HUES64 (cell line): Measurements from ENCODE around the gene OTX1.
"Not testable (repeated sequence)": the region's sequence is repeated elsewhere in the genome, so short reads cannot be mapped to it uniquely, and the experiment has no call there.

Experiments
- H3K27ac ChIP-seq: 2 replicates; pipeline ENCODE4 v1.7.0; 2013; ENCODE audit warnings: low read depth, low read length, inconsistent platforms
- H3K27me3 ChIP-seq: 2 replicates; pipeline ENCODE4 v1.6.1; 2013; ENCODE audit warnings: mild to moderate bottlenecking, low read length; ENCODE audit not compliant: insufficient read depth
- H3K36me3 ChIP-seq: 2 replicates; pipeline ENCODE4 v1.6.1; 2013; ENCODE audit warnings: mild to moderate bottlenecking, low read length; ENCODE audit not compliant: insufficient read depth
- H3K4me1 ChIP-seq: 2 replicates; pipeline ENCODE4 v1.6.1; 2013; ENCODE audit warnings: mild to moderate bottlenecking, low read length, moderate library complexity; ENCODE audit not compliant: insufficient read depth
- H3K4me3 ChIP-seq: 2 replicates; pipeline ENCODE4 v1.5.1; 2013; ENCODE audit warnings: mild to moderate bottlenecking, low read length, moderate library complexity
- H3K9ac ChIP-seq: 2 replicates; pipeline ENCODE4 v1.6.1; 2013; ENCODE audit warnings: mild to moderate bottlenecking, low read depth, low read length
- H3K9me3 ChIP-seq: 2 replicates; pipeline ENCODE4 v1.6.1; 2013; ENCODE audit warnings: low read depth, low read length; ENCODE audit not compliant: insufficient read depth
- whole genome bisulfite sequencing: fragments of 150-250, 120-280 bp; methylation state at CpG from one replicate; pipeline ENCODE4 v1.1.7; 2013; ENCODE audit warnings: missing lambda C conversion rate; 5-methylcytosine and 5-hydroxymethylcytosine counted together

Gene OTX1

GRCh38 chr2:63060472-63060991 is 9.9 kb downstream of the OTX1 start:
- Histone ChIP-seq H3K4me1 (peaks cover 32% of the 10 kb centered on the region), H3K9me3 (no peaks in the 10 kb centered on the region), H3K4me3 (no peak overlapping the region), H3K27ac (no peak overlapping the region), H3K27me3 (peaks cover 99% of the 10 kb centered on the region), H3K36me3 (no peaks in the 10 kb centered on the region), H3K9ac (no peak overlapping the region)
- WGBS: 36% methylated on average over 4 of the region's 5 CpGs

GRCh38 chr2:63064197-63064596 is 13.6 kb downstream of the OTX1 start:
- 76% methylated on average over 1 of the region's 1 CpG for WGBS
- H3K36me3 ChIP-seq: no peaks in the 10 kb centered on the region
- H3K27ac ChIP-seq: no peak overlapping the region
- H3K4me3 ChIP-seq: no peak overlapping the region
- peaks cover 88% of the 10 kb centered on the region for H3K27me3 ChIP-seq
- H3K4me1 ChIP-seq: peaks cover 14% of the 10 kb centered on the region
- no peaks in the 10 kb centered on the region for H3K9me3 ChIP-seq
- no peak overlapping the region for H3K9ac ChIP-seq

- no peak overlapping the region for H3K27ac ChIP-seq
- H3K27me3 ChIP-seq: peaks cover 83% of the 10 kb centered on the region
- H3K4me1 ChIP-seq: peaks cover 14% of the 10 kb centered on the region
- 73% methylated on average over 3 of the region's 4 CpGs for WGBS
- no peak overlapping the region for H3K4me3 ChIP-seq
- no peak overlapping the region for H3K9ac ChIP-seq
- no peaks in the 10 kb centered on the region for H3K36me3 ChIP-seq
- no peaks in the 10 kb centered on the region for H3K9me3 ChIP-seq
Measured at GRCh38 chr2:63064661-63065060, 14.0 kb downstream of the OTX1 start.

GRCh38 chr2:63066265-63066664 is 15.6 kb downstream of the OTX1 start:
- Histone ChIP-seq H3K27me3 (peaks cover 68% of the 10 kb centered on the region), H3K4me1 (0 out of 2 replicates have a peak, but pooled peaks cover 2% of the 10 kb centered on the region), H3K27ac (no peak overlapping the region), H3K9me3 (no peaks in the 10 kb centered on the region), H3K36me3 (no peaks in the 10 kb centered on the region), H3K9ac (no peak overlapping the region), H3K4me3 (no peak overlapping the region)
- WGBS: 82% methylated on average over 3 of the region's 3 CpGs

GRCh38 chr2:63066838-63067237 is 16.2 kb downstream of the OTX1 start:
- no peak overlapping the region for H3K27ac ChIP-seq
- 0 out of 2 replicates have a peak, but pooled peaks cover 2% of the 10 kb centered on the region for H3K4me1 ChIP-seq
- H3K9ac ChIP-seq: no peak overlapping the region
- 79% methylated on average over 2 of the region's 2 CpGs for WGBS
- peaks cover 62% of the 10 kb centered on the region for H3K27me3 ChIP-seq
- H3K4me3 ChIP-seq: no peak overlapping the region
- no peaks in the 10 kb centered on the region for H3K9me3 ChIP-seq
- no peaks in the 10 kb centered on the region for H3K36me3 ChIP-seq

GRCh38 chr2:63071664-63072063 is 21.0 kb downstream of the OTX1 start:
- 93% methylated on average over 2 of the region's 2 CpGs for WGBS
- no peak overlapping the region for H3K9ac ChIP-seq
- no peaks in the 10 kb centered on the region for H3K36me3 ChIP-seq
- peaks cover 15% of the 10 kb centered on the region for H3K27me3 ChIP-seq
- no peaks in the 10 kb centered on the region for H3K9me3 ChIP-seq
- no peak overlapping the region for H3K27ac ChIP-seq
- no peak overlapping the region for H3K4me3 ChIP-seq
- 0 out of 2 replicates have a peak, but pooled peaks cover 2% of the 10 kb centered on the region for H3K4me1 ChIP-seq

- Histone ChIP-seq H3K27ac (no peak overlapping the region), H3K9ac (no peak overlapping the region), H3K9me3 (no peaks in the 10 kb centered on the region), H3K27me3 (no peaks in the 10 kb centered on the region), H3K4me1 (no peaks in the 10 kb centered on the region), H3K36me3 (no peaks in the 10 kb centered on the region), H3K4me3 (no peak overlapping the region)
- 84% methylated on average over 2 of the region's 3 CpGs for WGBS
Measured at GRCh38 chr2:63073994-63074393, 23.4 kb downstream of the OTX1 start.

- WGBS: 95% methylated on average over 4 of the region's 4 CpGs
- H3K4me3 ChIP-seq, H3K36me3 ChIP-seq, H3K27ac ChIP-seq, H3K27me3 ChIP-seq, H3K4me1 ChIP-seq, H3K9me3 ChIP-seq, H3K9ac ChIP-seq: not testable (repeated sequence)
Measured at GRCh38 chr2:63074399-63074798, 23.8 kb downstream of the OTX1 start.

GRCh38 chr2:63078852-63079606 is 28.4 kb downstream of the OTX1 start:
- Histone ChIP-seq H3K4me1 (no peaks in the 10 kb centered on the region; the same call in 1 of the 2 replicates), H3K27ac (no peak overlapping the region), H3K36me3 (no peaks in the 10 kb centered on the region), H3K4me3 (no peak overlapping the region), H3K27me3 (no peaks in the 10 kb centered on the region), H3K9ac (no peak overlapping the region), H3K9me3 (no peaks in the 10 kb centered on the region)
- WGBS: 86% methylated on average over 3 of the region's 4 CpGs

- no peaks in the 10 kb centered on the region; the same call in 1 of the 2 replicates for H3K4me1 ChIP-seq
- no peak overlapping the region for H3K9ac ChIP-seq
- H3K27me3 ChIP-seq: no peaks in the 10 kb centered on the region
- no peaks in the 10 kb centered on the region for H3K36me3 ChIP-seq
- no peak overlapping the region for H3K4me3 ChIP-seq
- WGBS: 93% methylated on average over 3 of the region's 4 CpGs
- no peaks in the 10 kb centered on the region for H3K9me3 ChIP-seq
- H3K27ac ChIP-seq: no peak overlapping the region
Measured at GRCh38 chr2:63081404-63081803, 30.8 kb downstream of the OTX1 start.

- Histone ChIP-seq H3K4me3 (no peak overlapping the region), H3K4me1 (no peaks in the 10 kb centered on the region), H3K9ac (no peak overlapping the region), H3K27ac (no peak overlapping the region), H3K27me3 (no peaks in the 10 kb centered on the region), H3K9me3 (no peaks in the 10 kb centered on the region), H3K36me3 (no peaks in the 10 kb centered on the region)
- WGBS: 86% methylated on average over 1 of the region's 1 CpG
Measured at GRCh38 chr2:63086687-63087086, 36.1 kb downstream of the OTX1 start.
